A549 (cell line): ENCODE measurements around the gene TSPAN1.

ENCODE experiments used
- HDAC2 ChIP-seq: fragments of 200-600 bp; sonication (generic); IDR thresholded peaks from 2 replicates; pipeline ENCODE4 v1.6.1; 2016
- MAFK ChIP-seq: fragments of 450-650 bp; IDR thresholded peaks from 2 replicates; pipeline ENCODE4 v1.6.1; 2014; ENCODE audit not compliant: partially characterized antibody
- NFE2L2 ChIP-seq: fragments of 150-350 bp; conservative IDR thresholded peaks from 2 replicates; pipeline ENCODE4 v1.6.1; 2014; ENCODE audit warnings: low read length
- PHF8 ChIP-seq: fragments of 200-600 bp; sonication (generic); IDR thresholded peaks from 2 replicates; pipeline ENCODE4 v1.6.1; 2016; ENCODE audit warnings: low read depth, mild to moderate bottlenecking, antibody characterized with exemption, moderate library complexity, borderline replicate concordance
- RCOR1 ChIP-seq: fragments of 150-350 bp; IDR thresholded peaks from 2 replicates; pipeline ENCODE4 v1.6.1; 2014; ENCODE audit warnings: antibody characterized with exemption, low read length, low read depth
- TF ChIP-seq, protein P1 (sequence below): fragments of >200 bp; sonication (Bioruptor Twin); formaldehyde crosslinking; IDR thresholded peaks from 3 replicates; pipeline ENCODE4 v1.5.1; 2016
- TF ChIP-seq, protein P2 (sequence below): IDR thresholded peaks from 2 replicates; pipeline ENCODE4 v1.6.1; 2012
- TF ChIP-seq, protein P3 (sequence below): fragments of 200-600 bp; sonication (generic); IDR thresholded peaks from 2 replicates; pipeline ENCODE4 v1.6.1; 2016; ENCODE audit warnings: antibody characterized with exemption, mild to moderate bottlenecking, moderate library complexity

- TF ChIP-seq, protein P1, sequence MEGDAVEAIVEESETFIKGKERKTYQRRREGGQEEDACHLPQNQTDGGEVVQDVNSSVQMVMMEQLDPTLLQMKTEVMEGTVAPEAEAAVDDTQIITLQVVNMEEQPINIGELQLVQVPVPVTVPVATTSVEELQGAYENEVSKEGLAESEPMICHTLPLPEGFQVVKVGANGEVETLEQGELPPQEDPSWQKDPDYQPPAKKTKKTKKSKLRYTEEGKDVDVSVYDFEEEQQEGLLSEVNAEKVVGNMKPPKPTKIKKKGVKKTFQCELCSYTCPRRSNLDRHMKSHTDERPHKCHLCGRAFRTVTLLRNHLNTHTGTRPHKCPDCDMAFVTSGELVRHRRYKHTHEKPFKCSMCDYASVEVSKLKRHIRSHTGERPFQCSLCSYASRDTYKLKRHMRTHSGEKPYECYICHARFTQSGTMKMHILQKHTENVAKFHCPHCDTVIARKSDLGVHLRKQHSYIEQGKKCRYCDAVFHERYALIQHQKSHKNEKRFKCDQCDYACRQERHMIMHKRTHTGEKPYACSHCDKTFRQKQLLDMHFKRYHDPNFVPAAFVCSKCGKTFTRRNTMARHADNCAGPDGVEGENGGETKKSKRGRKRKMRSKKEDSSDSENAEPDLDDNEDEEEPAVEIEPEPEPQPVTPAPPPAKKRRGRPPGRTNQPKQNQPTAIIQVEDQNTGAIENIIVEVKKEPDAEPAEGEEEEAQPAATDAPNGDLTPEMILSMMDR = no peak
- TF ChIP-seq NFE2L2 = no peak
- TF ChIP-seq RCOR1 = no peak
- TF ChIP-seq MAFK = no peak
- no peak for TF ChIP-seq HDAC2
- TF ChIP-seq, protein P2, sequence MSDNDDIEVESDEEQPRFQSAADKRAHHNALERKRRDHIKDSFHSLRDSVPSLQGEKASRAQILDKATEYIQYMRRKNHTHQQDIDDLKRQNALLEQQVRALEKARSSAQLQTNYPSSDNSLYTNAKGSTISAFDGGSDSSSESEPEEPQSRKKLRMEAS = no peak
- TF ChIP-seq PHF8 = no peak
- TF ChIP-seq, protein P3, sequence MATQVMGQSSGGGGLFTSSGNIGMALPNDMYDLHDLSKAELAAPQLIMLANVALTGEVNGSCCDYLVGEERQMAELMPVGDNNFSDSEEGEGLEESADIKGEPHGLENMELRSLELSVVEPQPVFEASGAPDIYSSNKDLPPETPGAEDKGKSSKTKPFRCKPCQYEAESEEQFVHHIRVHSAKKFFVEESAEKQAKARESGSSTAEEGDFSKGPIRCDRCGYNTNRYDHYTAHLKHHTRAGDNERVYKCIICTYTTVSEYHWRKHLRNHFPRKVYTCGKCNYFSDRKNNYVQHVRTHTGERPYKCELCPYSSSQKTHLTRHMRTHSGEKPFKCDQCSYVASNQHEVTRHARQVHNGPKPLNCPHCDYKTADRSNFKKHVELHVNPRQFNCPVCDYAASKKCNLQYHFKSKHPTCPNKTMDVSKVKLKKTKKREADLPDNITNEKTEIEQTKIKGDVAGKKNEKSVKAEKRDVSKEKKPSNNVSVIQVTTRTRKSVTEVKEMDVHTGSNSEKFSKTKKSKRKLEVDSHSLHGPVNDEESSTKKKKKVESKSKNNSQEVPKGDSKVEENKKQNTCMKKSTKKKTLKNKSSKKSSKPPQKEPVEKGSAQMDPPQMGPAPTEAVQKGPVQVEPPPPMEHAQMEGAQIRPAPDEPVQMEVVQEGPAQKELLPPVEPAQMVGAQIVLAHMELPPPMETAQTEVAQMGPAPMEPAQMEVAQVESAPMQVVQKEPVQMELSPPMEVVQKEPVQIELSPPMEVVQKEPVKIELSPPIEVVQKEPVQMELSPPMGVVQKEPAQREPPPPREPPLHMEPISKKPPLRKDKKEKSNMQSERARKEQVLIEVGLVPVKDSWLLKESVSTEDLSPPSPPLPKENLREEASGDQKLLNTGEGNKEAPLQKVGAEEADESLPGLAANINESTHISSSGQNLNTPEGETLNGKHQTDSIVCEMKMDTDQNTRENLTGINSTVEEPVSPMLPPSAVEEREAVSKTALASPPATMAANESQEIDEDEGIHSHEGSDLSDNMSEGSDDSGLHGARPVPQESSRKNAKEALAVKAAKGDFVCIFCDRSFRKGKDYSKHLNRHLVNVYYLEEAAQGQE = no peak
Measured at GRCh38 chr1:46187106-46187869, 12.4 kb downstream of the TSPAN1 start.
